GM12878 (cell line): ENCODE data around the gene SMIM20. TPM values are rescaled to one million over a fixed set of nuclear protein-coding genes. Genes with fewer than 3 reads are reported as not detected.

Source experiments
- ATAC-seq: fragments of 200-7000 bp; cut with Tn5 transposase; 3 replicates; pipeline ENCODE4 v1.9.1; 2020; ENCODE audit warnings: mild to moderate bottlenecking, moderate library complexity
- BruUV-seq: library from RNA; stranded (reverse); fragments of 400-500 nt; replicated peaks from 2 replicates; lab custom pipeline; 2021; lab: Mats Ljungman, UMichigan
- CTCF ChIA-PET: fragments of 300-600 bp; sonication (Branson Sonifier 250); formaldehyde crosslinking; extraction: SDS; loops from one replicate; lab custom pipeline; 2021; ENCODE audit warnings: inconsistent platforms; lab: Yijun Ruan, JAX
- POLR2A ChIA-PET: fragments of 350-600 bp; formaldehyde crosslinking; extraction: SDS; loops from one replicate; lab custom pipeline; 2021; ENCODE audit warnings: inconsistent platforms; lab: Charles Lee
- RAD21 ChIA-PET: fragments of 300-600 bp; sonication (Branson Sonifier 250); formaldehyde crosslinking; loops from one replicate; lab custom pipeline; 2023; ENCODE audit warnings: antibody characterized with exemption; ENCODE audit not compliant: unreplicated experiment; lab: Charles Lee
- SMC1A ChIA-PET: fragments of 300-600 bp; sonication (Branson Sonifier 250); formaldehyde crosslinking; loops from one replicate; lab custom pipeline; 2023; ENCODE audit not compliant: unreplicated experiment, uncharacterized antibody; lab: Charles Lee
- DNase-seq: peaks from one replicate; pipeline ENCODE4 v3.0.0-alpha.2; 2011; ENCODE audit warnings: low read depth, low spot score
- FAIRE-seq: peaks from 3 replicates; lab custom pipeline; 2011; peaks lifted over from hg19 to GRCh38; lab: Jason Lieb, UNC
- H2AFZ ChIP-seq: 2 replicates; pipeline ENCODE4 v1.6.0; 2011; ENCODE audit warnings: low read depth, low read length, control low read depth; ENCODE audit not compliant: control insufficient read depth
- H3K27ac ChIP-seq: 2 replicates; pipeline ENCODE4 v1.5.1; 2011; ENCODE audit warnings: control low read depth; ENCODE audit not compliant: control insufficient read depth, insufficient read depth
- H3K27me3 ChIP-seq, 2 experiments: replicated peaks in 1 of 2; 2 replicates each; pipeline versions ENCODE4 v1.6.0 to v1.6.1; 2011; ENCODE audit warnings: low read length in 1 of 2; ENCODE audit not compliant: control insufficient read depth in 2 of 2, insufficient read depth in 2 of 2
- H3K36me3 ChIP-seq, 2 experiments: 2 replicates each; pipeline ENCODE4 v1.5.1; 2011; ENCODE audit warnings: low read length in 1 of 2; ENCODE audit not compliant: control insufficient read depth in 2 of 2, insufficient read depth in 2 of 2
- H3K4me1 ChIP-seq: 2 replicates; pipeline ENCODE4 v1.6.1; 2011; ENCODE audit warnings: mild to moderate bottlenecking, low read length, moderate library complexity, mixed read lengths; ENCODE audit not compliant: control insufficient read depth, insufficient read depth
- H3K4me2 ChIP-seq: 2 replicates; pipeline ENCODE4 v1.6.0; 2011; ENCODE audit warnings: control low read depth; ENCODE audit not compliant: control insufficient read depth, insufficient read depth
- H3K4me3 ChIP-seq: fragments of 200-600 bp; sonication (generic); 2 replicates; pipeline ENCODE4 v1.5.1; 2016
- H3K79me2 ChIP-seq: 2 replicates; pipeline ENCODE4 v1.6.0; 2011; ENCODE audit warnings: low read length; ENCODE audit not compliant: control insufficient read depth, insufficient read depth
- H3K9ac ChIP-seq: 2 replicates; pipeline ENCODE4 v1.8.0; 2011; ENCODE audit warnings: low read length, control low read depth, mixed read lengths; ENCODE audit not compliant: control insufficient read depth, insufficient read depth
- H3K9me3 ChIP-seq: replicated peaks from 3 replicates; pipeline ENCODE4 v1.5.1; 2011; ENCODE audit warnings: mild to moderate bottlenecking, low read length; ENCODE audit not compliant: control insufficient read depth, insufficient read depth
- H4K20me1 ChIP-seq: 2 replicates; pipeline ENCODE4 v1.6.0; 2011; ENCODE audit not compliant: control insufficient read depth, insufficient read depth
- ATF3 ChIP-seq: IDR thresholded peaks from 2 replicates; pipeline ENCODE4 v1.6.1; 2011; ENCODE audit warnings: low read depth, mild to moderate bottlenecking, low read length, moderate library complexity, borderline replicate concordance; ENCODE audit errors: extremely low read depth
- BCLAF1 ChIP-seq: fragments of 450-650 bp; IDR thresholded peaks from 2 replicates; pipeline ENCODE4 v1.6.1; 2017; ENCODE audit warnings: antibody characterized with exemption, mild to moderate bottlenecking, moderate library complexity
- CTCF ChIP-seq, 3 experiments: IDR thresholded peaks in 2 of 3; conservative IDR thresholded peaks in 1 of 3; 2 replicates each; pipeline ENCODE4 v1.5.1; 2011; ENCODE audit warnings: low read depth in 3 of 3, low read length in 3 of 3, mild to moderate bottlenecking in 3 of 3, control low read depth in 2 of 3, moderate library complexity in 2 of 3, inconsistent platforms in 1 of 3, mixed read lengths in 1 of 3; ENCODE audit not compliant: control insufficient read depth in 2 of 3, insufficient read depth in 1 of 3; ENCODE audit errors: extremely low read depth in 1 of 3
- E2F4 ChIP-seq: IDR thresholded peaks from 2 replicates; pipeline ENCODE4 v1.6.1; 2012; ENCODE audit warnings: low read depth, low read length, improper control_type of control experiment
- ETV6 ChIP-seq, 2 experiments: fragments of 450-650 bp in 1 of 2; IDR thresholded peaks in 1 of 2; conservative IDR thresholded peaks in 1 of 2; 2 replicates each; pipeline ENCODE4 v1.6.1; 2014; ENCODE audit warnings: antibody characterized with exemption in 1 of 2, borderline replicate concordance in 1 of 2, low read depth in 1 of 2, mild to moderate bottlenecking in 1 of 2, moderate library complexity in 1 of 2
- FOS ChIP-seq: IDR thresholded peaks from 3 replicates; pipeline ENCODE4 v1.6.1; 2011; ENCODE audit warnings: borderline replicate concordance; ENCODE audit not compliant: insufficient read length; ENCODE audit errors: extremely low read depth
- HCFC1 ChIP-seq: fragments of 150-350 bp; IDR thresholded peaks from 2 replicates; pipeline ENCODE4 v1.6.1; 2014; ENCODE audit warnings: low read length
- NR2F1 ChIP-seq: fragments of 450-650 bp; conservative IDR thresholded peaks from 2 replicates; pipeline ENCODE4 v1.6.1; 2017; ENCODE audit warnings: mild to moderate bottlenecking
- NRF1 ChIP-seq: conservative IDR thresholded peaks from 2 replicates; pipeline ENCODE4 v1.6.1; 2011; ENCODE audit warnings: mild to moderate bottlenecking, low read depth, low read length, improper control_type of control experiment
- POLR2AphosphoS2 ChIP-seq: IDR thresholded peaks from 2 replicates; pipeline ENCODE4 v1.6.1; 2011; ENCODE audit warnings: low read depth, mild to moderate bottlenecking, low read length, improper control_type of control experiment, moderate library complexity
- RAD51 ChIP-seq: fragments of 450-650 bp; IDR thresholded peaks from 2 replicates; pipeline ENCODE4 v1.6.1; 2016; ENCODE audit warnings: moderate library complexity, mild to moderate bottlenecking, inconsistent platforms
- RBBP5 ChIP-seq: fragments of 200-600 bp; sonication (generic); conservative IDR thresholded peaks from 2 replicates; pipeline ENCODE4 v1.6.1; 2016
- SREBF1 ChIP-seq: IDR thresholded peaks from 2 replicates; pipeline ENCODE4 v1.6.1; 2012; ENCODE audit warnings: mild to moderate bottlenecking, low read length
- STAT3 ChIP-seq: IDR thresholded peaks from 2 replicates; pipeline ENCODE4 v1.6.1; 2011; ENCODE audit warnings: low read depth, low read length, improper control_type of control experiment
- ZNF207 ChIP-seq: fragments of 450-650 bp; IDR thresholded peaks from 2 replicates; pipeline ENCODE4 v1.6.1; 2014; ENCODE audit warnings: antibody characterized with exemption, mild to moderate bottlenecking, borderline replicate concordance
- WGBS: methylation state at CpG from one replicate; pipeline ENCODE4 v1.1.6; 2016; ENCODE audit warnings: low lambda C conversion rate; ENCODE audit not compliant: insufficient replicate concordance, insufficient coverage; ENCODE audit errors: missing lambda C conversion rate; 5-methylcytosine and 5-hydroxymethylcytosine counted together
- in situ Hi-C: fragments of 300-500 bp; cut with MboI; formaldehyde crosslinking; loops from 9 replicates; pipeline ENCODE4 v1.14.3; 2018; ENCODE audit warnings: mixed read lengths
- intact Hi-C: fragments of 100-400 bp; cut with micrococcal nuclease; formaldehyde crosslinking; loops from one replicate; pipeline ENCODE4 v1.14.2; 2022; ENCODE audit not compliant: unreplicated experiment
- polyA plus RNA-seq, 11 experiments: library from polyadenylated mRNA; depleted of rRNA in 4 of 11; unstranded in 6 of 11; stranded (reverse) in 5 of 11; fragments of >200 nt; fragmentation: Nextera tagmentation in 4 of 11; fragmentation: Illumina TruSeq in 1 of 11; extraction: Ambion mirVana in 4 of 11; extraction: Trizol in 1 of 11; gene quantifications; 1 replicate in 1 of 11; 2 replicates in 10 of 11; pipeline versions ENCODE4 v1.2.1 to v1.2.3, GENCODE V29; 2011 to 2016; ENCODE audit warnings: inconsistent platforms in 2 of 11, missing spikeins in 2 of 11, low read depth in 1 of 11
- total RNA-seq, 4 experiments: library from RNA; depleted of rRNA in 3 of 4; stranded (reverse); fragments of >200 nt in 3 of 4; fragmentation: Illumina TruSeq in 1 of 4; extraction: Trizol in 1 of 4; gene quantifications; 2 replicates each; pipeline versions ENCODE4 v1.2.1 to v1.2.3, GENCODE V29; 2013 to 2021

SMIM20 gene
- total and polyA plus RNA-seq, 10 of the 15 experiments (the other 5 are each of a cell fraction or from before 2014, with no cell fraction given) = 17.3 to 38.0 (median 28.8) TPM

- no peak for TF ChIP-seq NR2F1
- TF ChIP-seq FOS = no peak
- no peak for TF ChIP-seq RAD51
- TF ChIP-seq POLR2AphosphoS2 = no peak
- no peak for TF ChIP-seq NRF1
- no peak for TF ChIP-seq STAT3
- TF ChIP-seq ZNF207 = no peak
- no peak for TF ChIP-seq BCLAF1
- TF ChIP-seq SREBF1 = no peak
These were observed 59.1 kb downstream of the SMIM20 start (continued) for GRCh38 chr4:25972984-25973745.

GRCh38 chr4:25976780-25977179 is 62.8 kb downstream of the SMIM20 start:
- CTCF ChIA-PET = no interaction called here
- H3K79me2 ChIP-seq = no peaks in the 10 kb centered on the region
- TF ChIP-seq ETV6 (conservative IDR thresholded peaks at IDR 0.05 in 1 of 2, IDR thresholded peaks at IDR 0.05 in 1 of 2; ENCODE audit: borderline replicate concordance in 1 of 2, low read depth in 1 of 2) = no peak
- TF ChIP-seq RBBP5 = no peak
- TF ChIP-seq RAD51 = no peak
- TF ChIP-seq ATF3 = no peak
- no peak for TF ChIP-seq E2F4
- TF ChIP-seq CTCF (IDR thresholded peaks at IDR 0.05 in 2 of 3, conservative IDR thresholded peaks at IDR 0.05 in 1 of 3; ENCODE audit: control insufficient read depth in 2 of 3, extremely low read depth in 1 of 3, insufficient read depth in 1 of 3, low read depth in 3 of 3, low read length in 3 of 3) = no peak
- no peak for TF ChIP-seq HCFC1

More at GRCh38 chr4:25976780-25977179, 62.8 kb downstream of the SMIM20 start:
- H3K4me2 ChIP-seq = no peak overlapping the region
- no peaks in the 10 kb centered on the region for H3K27me3 ChIP-seq
- BruUV-seq = no TSS peak
- in situ Hi-C loops = no loop called here
- ChIA-PET SMC1A (interaction anchor here (0.7 kb wide), 1 partner anchor 49 kb away, joined by 3 read pairs; no protein-coding TSS in a partner anchor), POLR2A (no interaction called here), RAD21 (no interaction called here)
- no peak overlapping the region for H2AFZ ChIP-seq
- no peak overlapping the region for H3K4me3 ChIP-seq
- ATAC-seq (no peak), DNase-seq (no peak), FAIRE-seq (no peak)
- no peaks in the 10 kb centered on the region for H4K20me1 ChIP-seq
- intact Hi-C loops = no loop called here
- no peak overlapping the region for H3K27ac ChIP-seq
- H3K4me1 ChIP-seq = no peaks in the 10 kb centered on the region
- H3K9me3 ChIP-seq = no peaks in the 10 kb centered on the region
- no peak overlapping the region for H3K9ac ChIP-seq
- no peaks in the 10 kb centered on the region for H3K36me3 ChIP-seq
- WGBS = 44% methylated on average over 7 of the region's 7 CpGs
